Activated naive CD8-positive, alpha-beta T cell treated with anti-CD3 and anti-CD28 coated beads, Interleukin-2, amount 50 U/mL, for 24 hours (primary cell): ENCODE data around the gene C11orf24.

Source experiments
- ATAC-seq: fragments of 150-1000 bp; cut with Tn5 transposase; one replicate; pipeline ENCODE4 v1.10.0; 2021
- DNase-seq: peaks from one replicate; pipeline ENCODE4 v3.0.0; 2021
- H3K27ac Mint-ChIP-seq: one replicate; pipeline ENCODE4 v1.8.0; 2021; ENCODE audit warnings: mild to moderate bottlenecking, mixed read lengths
- H3K27me3 Mint-ChIP-seq: one replicate; pipeline ENCODE4 v1.8.0; 2021; ENCODE audit warnings: mixed read lengths
- H3K36me3 Mint-ChIP-seq: one replicate; pipeline ENCODE4 v1.8.0; 2021; ENCODE audit warnings: low read depth, mixed read lengths
- H3K4me1 Mint-ChIP-seq: one replicate; pipeline ENCODE4 v1.8.0; 2021; ENCODE audit warnings: mixed read lengths
- H3K4me3 Mint-ChIP-seq: one replicate; pipeline ENCODE4 v1.8.0; 2021; ENCODE audit warnings: mild to moderate bottlenecking, moderate library complexity, mixed read lengths
- H3K9me3 Mint-ChIP-seq: one replicate; pipeline ENCODE4 v1.8.0; 2021; ENCODE audit warnings: mixed read lengths

The C11orf24 gene

DNA sequence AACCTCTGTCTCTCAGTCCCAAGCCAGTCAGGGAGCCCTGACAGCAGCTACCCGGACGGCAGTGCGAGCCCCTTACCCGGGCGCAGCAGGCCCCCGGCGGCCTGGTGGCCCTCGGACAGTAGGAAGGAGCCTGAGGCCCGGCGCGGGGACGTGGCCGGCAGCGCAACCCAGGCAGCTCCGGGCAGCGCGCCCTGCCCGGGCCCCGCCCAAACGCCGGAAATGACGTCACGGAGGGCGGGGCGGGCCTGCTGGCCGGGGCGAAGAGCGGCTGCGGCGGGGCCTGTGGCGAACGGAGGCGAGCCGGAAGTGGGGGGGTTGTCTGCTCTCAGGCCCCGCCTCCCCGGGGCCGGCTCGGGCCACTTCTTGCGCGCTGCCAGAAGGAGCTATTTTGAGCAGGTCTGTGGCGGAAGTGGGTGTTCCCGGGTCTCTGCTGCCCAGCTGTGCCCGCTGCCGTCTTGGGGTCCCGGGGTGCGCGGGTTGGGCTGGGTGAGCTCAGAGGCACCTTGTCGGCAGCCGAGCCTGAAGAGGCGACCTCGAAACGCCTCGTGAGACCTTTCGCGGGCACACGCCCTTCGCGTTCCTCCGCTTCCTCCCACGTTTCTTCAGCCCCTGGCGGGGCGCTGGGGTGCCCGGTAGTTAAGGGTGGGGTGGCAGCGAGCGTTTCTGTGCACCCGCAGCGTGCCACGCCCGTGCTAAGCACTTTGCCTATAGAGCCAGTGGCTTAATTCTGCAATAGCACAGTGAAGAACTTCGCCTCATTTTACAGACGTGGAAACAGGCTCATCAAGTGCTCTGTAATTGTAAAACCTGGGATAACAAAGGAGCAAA is at the start of gene C11orf24:
TSS of gene C11orf24 (minus strand) at position 193 of the 828 bp plus-strand sequence. CDS start 8,206 bp downstream, outside the sequence.
- Mint-ChIP-seq H3K27me3 (no peaks in the 10 kb centered on the region), H3K36me3 (peaks cover 15% of the 10 kb centered on the region), H3K4me3 (peak within 1 kb of the TSS; percentile 96), H3K4me1 (peaks cover 43% of the 10 kb centered on the region), H3K9me3 (no peaks in the 10 kb centered on the region), H3K27ac (peak within 1 kb of the TSS; percentile 92)
- peak; percentile 94 for ATAC-seq
- DNase-seq, result peak; percentile 97

DNA sequence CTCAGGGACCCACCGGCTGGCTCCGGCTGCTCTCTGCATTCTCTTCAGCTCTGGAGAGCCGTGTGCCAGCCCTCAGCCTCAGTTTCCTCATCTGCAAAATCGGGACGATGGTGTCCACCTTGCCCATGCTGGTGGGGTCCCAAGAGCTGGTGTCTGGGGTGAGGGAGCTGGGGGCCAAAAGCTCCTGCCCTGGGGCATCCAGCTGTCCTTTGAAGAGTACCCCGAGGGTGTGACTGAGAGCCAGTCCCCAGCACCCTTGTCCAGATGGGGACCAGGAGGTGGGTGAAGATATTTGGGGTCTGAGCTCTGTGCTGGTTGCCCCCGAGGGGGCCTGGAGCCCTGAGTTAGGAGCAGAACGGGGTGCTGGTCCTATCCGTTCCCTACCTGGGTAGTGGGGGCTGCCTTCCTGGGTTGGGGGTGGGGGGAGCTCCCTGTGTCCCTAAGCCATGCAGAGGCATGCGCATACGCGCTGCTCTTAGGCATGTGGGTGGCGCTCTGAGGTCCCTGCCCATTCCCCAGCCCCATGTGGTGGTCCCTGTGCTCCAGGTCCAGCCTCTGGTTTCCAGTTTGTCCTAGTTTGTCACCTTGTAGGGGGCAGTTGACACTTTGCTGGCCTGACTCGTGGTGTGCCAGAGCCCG is 45.5 kb upstream of the C11orf24 start:
- Mint-ChIP-seq H3K4me3 (no peak overlapping the region), H3K4me1 (peaks cover 17% of the 10 kb centered on the region), H3K27ac (no peak overlapping the region), H3K9me3 (no peaks in the 10 kb centered on the region), H3K27me3 (peaks cover 14% of the 10 kb centered on the region), H3K36me3 (peaks cover 3% of the 10 kb centered on the region)
- DNase-seq, result no peak
- ATAC-seq, result no peak

DNA sequence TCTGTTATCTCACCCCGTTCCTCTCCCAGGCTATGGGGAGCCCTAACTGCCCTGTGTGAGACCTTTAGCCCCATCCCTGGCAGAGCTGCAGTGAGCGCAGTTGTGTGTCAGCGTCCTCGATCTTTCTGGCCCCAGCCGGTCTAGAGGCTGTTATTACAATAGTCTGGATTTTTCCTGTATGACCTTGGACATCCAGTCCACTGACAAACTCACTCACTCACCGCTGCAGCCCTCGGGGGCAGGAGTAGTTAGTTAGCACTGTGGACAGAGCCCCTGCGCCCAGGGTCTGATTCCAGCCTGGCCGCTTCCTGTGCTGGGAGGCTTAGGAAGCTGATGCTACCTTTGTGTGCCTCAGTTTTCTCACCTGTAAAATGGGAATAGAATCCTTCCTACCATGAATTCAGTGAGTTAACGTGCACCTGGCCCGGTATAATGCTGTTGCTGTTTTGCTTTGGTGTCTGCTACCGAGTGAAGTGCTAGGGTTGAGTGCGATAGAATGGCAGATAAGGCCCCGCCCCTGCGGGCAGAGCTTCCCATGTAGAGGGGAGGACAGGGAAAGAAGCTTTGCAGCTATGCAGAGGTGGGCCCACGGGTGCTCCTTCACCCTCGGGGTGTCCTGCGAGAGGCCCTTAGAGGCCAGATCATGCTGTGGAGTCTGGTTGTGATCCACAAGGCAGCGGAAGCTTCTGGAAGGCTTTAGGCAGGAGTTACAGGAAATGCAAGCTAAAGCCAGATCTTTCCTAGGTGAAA is 43.6 kb upstream of the C11orf24 start:
- no peaks in the 10 kb centered on the region for H3K9me3 Mint-ChIP-seq
- no peaks in the 10 kb centered on the region for H3K36me3 Mint-ChIP-seq
- H3K27me3 Mint-ChIP-seq, result peaks cover 21% of the 10 kb centered on the region
- no peak overlapping the region for H3K27ac Mint-ChIP-seq
- no peak for DNase-seq
- peaks cover 14% of the 10 kb centered on the region for H3K4me1 Mint-ChIP-seq
- no peak overlapping the region for H3K4me3 Mint-ChIP-seq
- no peak for ATAC-seq

DNA sequence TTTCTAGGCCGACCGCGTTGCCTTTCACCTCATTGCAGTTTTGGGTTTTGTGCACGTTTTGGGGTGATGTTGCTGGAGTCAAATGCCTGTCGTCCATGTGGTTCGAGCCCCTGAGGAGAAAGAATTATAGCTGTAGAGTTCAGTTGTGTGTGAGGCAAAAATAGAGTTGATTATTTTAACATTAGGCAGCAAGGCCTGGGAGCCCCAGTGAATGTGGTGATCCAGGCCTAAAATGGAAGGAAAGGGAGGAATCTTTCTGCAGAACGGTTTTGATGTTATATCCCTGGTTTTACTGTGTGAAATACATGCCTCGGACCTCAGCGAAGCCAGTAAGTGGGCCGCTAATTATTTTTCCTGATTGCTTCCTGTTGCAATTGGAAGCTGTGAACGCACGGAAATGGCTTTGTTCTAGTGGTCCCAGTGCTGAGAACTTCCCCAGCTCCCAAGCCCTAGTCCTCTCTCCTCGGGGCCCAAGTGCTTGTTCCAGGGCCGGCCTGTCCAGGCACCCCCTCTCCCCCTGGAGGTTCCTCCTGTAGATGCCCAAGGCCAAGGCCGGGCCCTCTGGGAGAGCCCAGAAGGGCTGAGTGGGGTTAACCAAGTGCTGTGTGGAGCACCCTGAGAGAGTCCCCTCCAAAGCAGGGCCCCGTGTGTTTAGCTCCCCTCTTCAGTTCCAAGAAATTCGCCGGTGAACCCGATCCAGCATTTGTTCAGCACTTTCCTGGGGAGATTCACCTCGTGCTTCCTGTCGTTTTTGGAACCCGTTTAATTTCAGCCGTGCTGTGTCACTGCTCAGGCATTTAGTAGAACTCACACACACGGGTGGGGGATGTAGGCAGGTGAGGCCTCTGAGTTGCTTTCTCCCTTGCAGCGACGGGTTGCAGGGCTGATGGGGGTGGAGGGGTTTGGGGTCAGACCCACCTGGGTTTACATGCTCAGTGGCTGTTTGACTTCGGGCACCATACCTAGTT is 42.7 kb upstream of the C11orf24 start:
- Mint-ChIP-seq H3K4me1 (peaks cover 14% of the 10 kb centered on the region), H3K27me3 (peaks cover 21% of the 10 kb centered on the region), H3K27ac (no peak overlapping the region), H3K9me3 (no peaks in the 10 kb centered on the region), H3K36me3 (no peaks in the 10 kb centered on the region), H3K4me3 (peak overlapping the region; percentile 83)
- DNase-seq (no peak), ATAC-seq (no peak)

DNA sequence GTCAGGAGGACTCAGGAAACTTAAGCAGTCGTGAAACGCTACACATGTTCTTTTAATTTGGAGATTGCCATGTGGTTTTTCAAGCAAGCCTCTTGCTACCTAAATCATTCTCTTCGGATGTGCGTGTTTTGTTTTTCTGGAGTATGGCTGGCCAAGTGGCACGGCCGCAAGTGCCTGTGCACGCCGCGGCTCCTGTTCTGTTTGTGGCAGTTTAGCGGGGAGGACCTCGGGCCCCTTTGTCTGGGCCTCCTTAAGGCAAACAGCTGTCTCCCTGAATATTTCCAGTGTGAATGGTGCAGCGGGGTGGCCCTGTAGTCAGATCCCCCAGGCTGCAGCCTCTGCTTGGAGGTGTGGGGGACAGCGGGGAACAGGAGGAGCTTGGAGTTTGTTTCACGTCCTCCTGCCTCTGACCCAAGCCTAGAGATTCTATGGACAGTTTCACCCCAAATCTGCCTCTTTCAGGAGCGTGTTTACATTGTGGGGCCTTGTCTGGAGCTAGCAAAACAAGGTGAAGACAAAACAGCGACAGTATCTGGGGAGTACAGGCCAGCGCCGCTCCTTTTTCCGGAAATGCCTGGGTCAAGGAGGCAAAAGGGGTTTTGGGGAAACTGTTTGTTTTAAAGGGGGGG is 41.9 kb upstream of the C11orf24 start:
- DNase-seq (no peak), ATAC-seq (no peak)
- Mint-ChIP-seq H3K4me1 (peaks cover 14% of the 10 kb centered on the region), H3K27ac (peak overlapping the region; percentile 77), H3K36me3 (no peaks in the 10 kb centered on the region), H3K27me3 (peaks cover 21% of the 10 kb centered on the region), H3K4me3 (peak overlapping the region; percentile 83), H3K9me3 (no peaks in the 10 kb centered on the region)

DNA sequence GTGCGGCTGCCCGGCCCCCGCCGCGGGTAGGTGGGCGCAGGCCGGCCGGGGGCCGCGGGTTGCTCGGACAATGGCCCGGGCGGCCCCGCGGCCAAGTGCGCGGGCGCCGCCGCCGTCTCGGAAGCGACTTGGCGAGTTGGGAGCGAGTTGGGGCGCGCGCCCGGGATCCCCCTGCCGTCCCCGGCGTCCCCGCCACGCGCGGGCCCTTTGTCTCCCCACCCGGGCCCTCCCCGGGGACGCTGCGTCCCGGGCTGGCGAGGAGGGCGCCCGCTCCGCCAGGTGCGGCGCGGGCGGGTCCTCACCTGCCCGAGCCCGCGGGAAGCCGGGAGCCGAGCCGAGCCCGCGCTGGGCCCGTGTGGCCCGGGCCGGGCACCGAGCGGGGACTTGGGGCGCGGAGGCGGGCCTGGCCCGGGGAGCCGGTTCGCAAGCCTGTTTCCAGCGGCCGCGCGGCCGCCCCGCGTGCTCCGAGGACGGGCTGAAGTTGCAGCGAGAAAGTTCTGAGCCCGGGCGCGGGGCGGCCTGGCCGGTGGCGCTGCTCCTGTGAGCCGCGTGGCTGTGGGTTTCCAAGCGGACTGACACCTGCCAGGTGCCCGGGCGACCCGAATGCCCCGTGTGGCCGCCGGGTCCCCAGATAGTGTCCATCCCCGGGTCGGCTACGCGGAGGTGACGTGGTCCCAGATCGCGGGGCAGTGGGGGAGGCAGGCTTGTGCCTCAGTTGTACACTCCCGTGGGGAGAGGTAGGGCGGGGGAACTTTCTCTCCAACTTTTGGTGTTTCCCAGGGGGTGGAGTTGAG is 41.2 kb upstream of the C11orf24 start:
- H3K36me3 Mint-ChIP-seq, result no peaks in the 10 kb centered on the region
- peak overlapping the region; percentile 83 for H3K4me3 Mint-ChIP-seq
- DNase-seq (no peak), ATAC-seq (peak; percentile 25)
- H3K4me1 Mint-ChIP-seq, result peaks cover 14% of the 10 kb centered on the region
- no peaks in the 10 kb centered on the region for H3K9me3 Mint-ChIP-seq
- H3K27me3 Mint-ChIP-seq, result peaks cover 21% of the 10 kb centered on the region
- peak overlapping the region; percentile 77 for H3K27ac Mint-ChIP-seq

DNA sequence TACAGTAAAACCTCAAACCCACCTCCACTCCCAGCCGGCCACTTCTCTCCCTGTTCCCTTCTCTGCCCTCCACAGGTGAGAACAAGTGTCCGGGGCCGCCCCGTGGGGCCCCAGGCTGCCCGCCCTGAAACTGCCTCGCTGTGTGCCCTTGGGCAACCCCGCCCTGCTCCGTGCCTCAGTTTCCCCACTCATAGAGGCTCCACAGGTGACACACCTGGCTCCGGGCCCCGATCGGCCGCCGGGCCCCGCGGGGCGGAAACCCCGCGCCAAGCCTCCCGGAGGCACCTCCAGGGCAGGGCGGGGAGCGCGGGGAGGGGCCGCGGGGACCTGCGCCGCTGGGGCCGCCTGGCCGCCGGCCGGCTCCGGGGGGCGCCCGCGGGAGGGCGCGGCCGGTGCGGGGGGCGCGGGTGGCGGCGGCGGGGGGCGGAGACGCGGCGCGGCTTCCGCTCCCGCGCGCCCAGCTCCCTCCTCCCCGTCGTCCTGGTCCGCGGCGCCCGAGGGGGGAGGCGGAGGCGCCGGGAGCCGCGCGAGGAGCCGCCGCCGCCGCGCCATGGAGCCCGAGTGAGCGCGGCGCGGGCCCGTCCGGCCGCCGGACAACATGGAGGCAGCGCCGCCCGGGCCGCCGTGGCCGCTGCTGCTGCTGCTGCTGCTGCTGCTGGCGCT is 40.5 kb upstream of the C11orf24 start, which contains the start of gene LRP5:
TSS of gene LRP5 (plus strand) at position 475 of the 663 bp plus-strand sequence. CDS start at position 599, 124 bp downstream.
- Mint-ChIP-seq H3K27me3 (peaks cover 21% of the 10 kb centered on the region), H3K4me1 (peaks cover 14% of the 10 kb centered on the region), H3K4me3 (peak within 1 kb of the TSS; percentile 83), H3K9me3 (no peaks in the 10 kb centered on the region), H3K27ac (peak within 1 kb of the TSS; percentile 77), H3K36me3 (no peaks in the 10 kb centered on the region)
- peak; percentile 36 for DNase-seq
- peak; percentile 56 for ATAC-seq

DNA sequence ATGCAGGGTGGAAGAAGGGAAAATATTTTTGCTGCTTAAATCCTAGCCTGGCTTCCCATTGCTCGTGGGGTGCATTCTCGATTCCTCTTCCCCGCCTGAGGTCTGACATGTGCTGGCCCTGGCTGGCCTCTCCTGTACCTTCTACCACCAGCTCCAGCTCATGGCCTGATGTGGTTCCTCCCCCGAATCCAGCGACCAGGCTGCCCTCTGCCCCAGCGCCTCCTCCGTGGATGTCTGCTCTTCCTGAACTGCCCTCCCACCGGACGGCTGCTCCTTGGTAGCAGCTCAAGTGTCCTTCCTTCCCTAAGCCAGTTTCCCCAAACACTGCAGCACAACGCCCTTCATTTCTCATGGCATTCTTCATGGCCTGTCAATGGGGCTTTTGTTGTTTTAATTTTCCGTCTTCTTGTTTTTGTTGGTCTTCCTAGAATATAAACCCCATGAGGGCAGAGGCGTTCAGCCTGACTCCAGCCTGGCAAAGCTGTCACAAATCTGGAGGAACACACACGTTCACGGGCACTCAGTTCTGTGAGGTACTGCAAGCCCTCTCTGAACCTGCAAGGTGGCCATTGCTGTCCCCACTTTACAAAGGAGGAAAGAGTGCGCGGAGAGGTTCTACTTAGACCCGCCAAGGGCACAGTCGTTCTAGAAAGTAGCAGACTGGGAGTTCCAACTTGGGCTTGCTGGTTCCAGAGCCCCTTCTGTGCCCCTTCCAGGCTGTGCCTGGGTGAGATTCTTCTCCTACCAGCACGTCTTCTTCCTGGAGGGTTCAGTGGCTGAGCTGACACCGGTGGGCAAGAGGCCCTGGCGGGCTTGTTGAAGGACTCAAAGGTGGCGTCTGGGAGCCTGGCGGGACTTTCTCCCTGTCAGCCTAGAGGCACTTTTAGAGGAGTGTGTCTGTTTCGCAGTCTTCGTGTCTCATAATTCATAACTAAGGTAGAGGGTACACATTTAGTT is 39.7 kb upstream of the C11orf24 start:
- Mint-ChIP-seq H3K27ac (no peak overlapping the region), H3K9me3 (no peaks in the 10 kb centered on the region), H3K4me1 (peaks cover 14% of the 10 kb centered on the region), H3K4me3 (peak overlapping the region; percentile 66), H3K36me3 (no peaks in the 10 kb centered on the region), H3K27me3 (peaks cover 21% of the 10 kb centered on the region)
- no peak for ATAC-seq
- no peak for DNase-seq

DNA sequence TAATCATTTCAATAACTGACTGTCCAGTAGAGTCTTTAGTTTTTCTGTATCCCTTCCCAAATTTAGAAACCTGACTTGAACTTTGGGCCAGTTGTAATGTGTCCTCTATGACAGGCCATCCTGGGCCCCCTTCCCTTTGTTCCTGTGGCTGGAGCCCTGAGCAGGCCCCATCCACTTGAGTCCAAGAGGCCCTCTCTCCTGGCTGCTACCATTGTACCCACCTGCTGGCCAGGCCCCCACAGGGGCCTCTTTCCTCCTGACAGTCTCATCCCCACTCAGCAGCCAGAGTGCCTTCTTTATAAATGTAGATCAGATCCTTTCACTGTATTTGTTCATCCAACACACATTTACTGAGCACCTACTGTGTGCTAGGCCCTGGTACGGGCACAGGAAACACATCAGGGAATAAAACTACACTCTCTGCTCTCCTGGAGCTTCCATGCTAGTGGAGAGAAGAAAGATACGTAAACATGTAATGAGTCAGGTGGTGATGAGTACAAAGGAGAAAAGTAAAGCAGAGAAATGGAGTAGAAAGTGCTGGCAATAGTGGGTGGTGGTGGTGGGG is 37.9 kb upstream of the C11orf24 start:
- H3K4me1 Mint-ChIP-seq, result peaks cover 12% of the 10 kb centered on the region
- peaks cover 19% of the 10 kb centered on the region for H3K27me3 Mint-ChIP-seq
- H3K27ac Mint-ChIP-seq, result no peak overlapping the region
- H3K4me3 Mint-ChIP-seq, result no peak overlapping the region
- ATAC-seq (no peak), DNase-seq (no peak)
- H3K9me3 Mint-ChIP-seq, result no peaks in the 10 kb centered on the region
- no peaks in the 10 kb centered on the region for H3K36me3 Mint-ChIP-seq

DNA sequence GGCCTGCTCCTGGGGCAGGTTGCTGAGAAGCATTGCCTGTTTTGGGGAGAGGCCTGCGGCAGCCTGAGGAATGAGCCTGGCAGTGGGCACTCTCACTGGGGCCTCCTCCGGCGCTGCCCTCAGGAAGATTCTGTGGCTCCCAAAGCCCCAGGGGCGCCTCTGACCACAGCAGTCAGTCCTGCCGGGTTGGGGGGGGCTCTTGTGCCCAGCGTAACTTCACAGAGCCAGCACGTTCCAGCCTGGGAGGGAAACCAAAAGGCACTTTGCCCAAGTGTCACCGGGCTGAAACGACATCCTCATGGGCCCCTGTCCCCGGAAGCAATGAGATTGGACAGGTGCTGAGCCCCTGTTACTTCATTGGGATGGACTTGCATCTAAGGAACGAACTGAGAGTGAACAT is 36.3 kb upstream of the C11orf24 start:
- H3K4me1 Mint-ChIP-seq, result no peaks in the 10 kb centered on the region
- ATAC-seq (no peak), DNase-seq (no peak)
- H3K4me3 Mint-ChIP-seq, result no peak overlapping the region
- H3K27ac Mint-ChIP-seq, result no peak overlapping the region
- no peaks in the 10 kb centered on the region for H3K36me3 Mint-ChIP-seq
- H3K27me3 Mint-ChIP-seq, result peaks cover 6% of the 10 kb centered on the region
- H3K9me3 Mint-ChIP-seq, result no peaks in the 10 kb centered on the region

DNA sequence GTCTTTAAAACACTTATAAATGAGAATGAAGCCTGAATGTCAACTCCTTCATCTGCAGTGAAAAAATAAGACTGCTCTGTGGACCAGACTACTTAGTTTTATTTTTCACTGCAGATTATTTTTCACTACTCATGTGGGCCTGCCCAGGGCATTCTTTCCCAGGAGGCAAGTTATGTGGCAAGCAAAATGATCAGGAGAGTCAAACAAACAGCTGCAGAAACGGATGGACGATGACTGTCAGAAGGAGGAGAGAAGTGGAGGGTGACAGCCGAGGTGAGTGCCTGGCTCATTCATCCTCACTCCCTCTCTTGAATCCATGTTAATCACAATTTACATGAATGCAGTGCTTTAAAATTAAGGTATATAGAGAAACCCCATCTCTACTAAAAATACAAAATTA is 34.9 kb upstream of the C11orf24 start:
- no peak for ATAC-seq
- H3K4me3 Mint-ChIP-seq, result no peak overlapping the region
- no peaks in the 10 kb centered on the region for H3K9me3 Mint-ChIP-seq
- H3K27ac Mint-ChIP-seq, result no peak overlapping the region
- no peak for DNase-seq
- no peaks in the 10 kb centered on the region for H3K36me3 Mint-ChIP-seq
- no peaks in the 10 kb centered on the region for H3K4me1 Mint-ChIP-seq
- peaks cover 6% of the 10 kb centered on the region for H3K27me3 Mint-ChIP-seq
